GM06990 (cell line): ENCODE data around the gene FAM20A.

Experiments
- DNase-seq: peaks from one replicate; pipeline ENCODE4 v3.0.0-alpha.2; 2011; ENCODE audit not compliant: insufficient read length; ENCODE audit errors: extremely low read depth
- H3K27me3 ChIP-seq: replicated peaks from 2 replicates; pipeline ENCODE4 v1.6.0; 2011; ENCODE audit warnings: low read length; ENCODE audit not compliant: control insufficient read depth, insufficient read depth
- H3K36me3 ChIP-seq: 2 replicates; pipeline ENCODE4 v1.5.1; 2011; ENCODE audit warnings: low read length; ENCODE audit not compliant: control insufficient read depth, insufficient read depth
- H3K4me3 ChIP-seq: replicated peaks from 2 replicates; pipeline ENCODE4 v1.5.1; 2011; ENCODE audit warnings: low read depth, mild to moderate bottlenecking, control low read depth, low read length
- CTCF ChIP-seq: IDR thresholded peaks from 2 replicates; pipeline ENCODE4 v1.5.1; 2011; ENCODE audit warnings: low read length, control low read depth, mild to moderate bottlenecking, inconsistent platforms; ENCODE audit not compliant: insufficient read depth, poor library complexity, severe bottlenecking

FAM20A gene

GRCh38 chr17:68640242-68640989 is 39.2 kb upstream of the FAM20A start:
- DNase-seq = no peak
- no peak for TF ChIP-seq CTCF

GRCh38 chr17:68634345-68634876 is 33.2 kb upstream of the FAM20A start:
- TF ChIP-seq CTCF = no peak
- no peaks in the 10 kb centered on the region for H3K27me3 ChIP-seq
- H3K4me3 ChIP-seq = no peak overlapping the region
- no peak for DNase-seq
- no peaks in the 10 kb centered on the region for H3K36me3 ChIP-seq

More at GRCh38 chr17:68640242-68640989, 39.2 kb upstream of the FAM20A start:
- Histone ChIP-seq H3K36me3 (no peaks in the 10 kb centered on the region), H3K4me3 (no peak overlapping the region), H3K27me3 (no peaks in the 10 kb centered on the region; the same call in 1 of the 2 replicates)

GRCh38 chr17:68628576-68628957 is 27.4 kb upstream of the FAM20A start:
- no peak overlapping the region for H3K4me3 ChIP-seq
- no peaks in the 10 kb centered on the region for H3K27me3 ChIP-seq
- DNase-seq = no peak
- H3K36me3 ChIP-seq = no peaks in the 10 kb centered on the region
- no peak for TF ChIP-seq CTCF

GRCh38 chr17:68627956-68628575 is 26.9 kb upstream of the FAM20A start:
- TF ChIP-seq CTCF = no peak
- no peak for DNase-seq
- Histone ChIP-seq H3K27me3 (no peaks in the 10 kb centered on the region), H3K36me3 (no peaks in the 10 kb centered on the region), H3K4me3 (no peak overlapping the region)

- H3K36me3 ChIP-seq = no peaks in the 10 kb centered on the region
- DNase-seq = no peak
- no peak for TF ChIP-seq CTCF
- no peaks in the 10 kb centered on the region; the same call in 1 of the 2 replicates for H3K27me3 ChIP-seq
- no peak overlapping the region for H3K4me3 ChIP-seq
Observed at GRCh38 chr17:68624381-68624780, 23.2 kb upstream of the FAM20A start.
